Lung (tissue), 12 donors: Measurements from ENCODE around the gene SPTB. TPM values are rescaled to one million over a fixed set of nuclear protein-coding genes. Genes with fewer than 3 reads are reported as not detected.

Experiments
- ATAC-seq: fragments of 200-7000 bp; cut with Tn5 transposase; one replicate; pipeline ENCODE4 v1.9.1; 2020; ENCODE audit warnings: moderate number of reproducible peaks; ENCODE audit not compliant: insufficient read depth, low FRiP score
- DNase-seq, 3 donors: peaks; one replicate each; pipeline ENCODE4 v3.0.0-alpha.2; 2013 to 2017
- H3K27ac ChIP-seq, 2 donors: one replicate each; pipeline ENCODE4 v1.5.1; 2013; ENCODE audit warnings: mild to moderate bottlenecking in 2 of 2, moderate library complexity in 2 of 2, control low read depth in 1 of 2, inconsistent platforms in 1 of 2, low read depth in 1 of 2, low read length in 1 of 2
- H3K27me3 ChIP-seq, 3 donors: one replicate each; pipeline ENCODE4 v1.5.1; 2013; ENCODE audit warnings: low read length in 2 of 3; ENCODE audit not compliant: control insufficient read depth in 3 of 3, insufficient read depth in 3 of 3
- H3K36me3 ChIP-seq, 4 donors: one replicate each; pipeline ENCODE4 v1.5.1; 2013; ENCODE audit warnings: low read length in 4 of 4, mild to moderate bottlenecking in 1 of 4, moderate library complexity in 1 of 4; ENCODE audit not compliant: control insufficient read depth in 4 of 4, insufficient read depth in 4 of 4
- H3K4me1 ChIP-seq, 5 donors: one replicate each; pipeline ENCODE4 v1.5.1; 2013; ENCODE audit warnings: low read length in 5 of 5, mild to moderate bottlenecking in 2 of 5, moderate library complexity in 1 of 5; ENCODE audit not compliant: control insufficient read depth in 5 of 5, insufficient read depth in 5 of 5
- H3K4me3 ChIP-seq: one replicate; pipeline ENCODE4 v1.5.1; 2013; ENCODE audit warnings: mild to moderate bottlenecking, control low read depth, moderate library complexity
- H3K9ac ChIP-seq, 2 donors: one replicate each; pipeline ENCODE4 v1.5.1; 2013; ENCODE audit warnings: low read length in 2 of 2, control low read depth in 1 of 2; ENCODE audit not compliant: insufficient read depth in 1 of 2
- H3K9me3 ChIP-seq, 4 donors: one replicate each; pipeline ENCODE4 v1.5.1; 2013; ENCODE audit warnings: low read length in 3 of 4, mild to moderate bottlenecking in 1 of 4, moderate library complexity in 1 of 4; ENCODE audit not compliant: control insufficient read depth in 4 of 4, insufficient read depth in 3 of 4
- CTCF ChIP-seq: IDR thresholded peaks from 2 replicates; pipeline ENCODE4 v1.5.1; 2012; ENCODE audit warnings: mild to moderate bottlenecking; ENCODE audit errors: control extremely low read depth, extremely low read depth
- WGBS, 2 donors: extraction: QIAGEN DNeasy Blood & Tissue Kit; methylation state at CpG; one replicate each; pipeline ENCODE4 v1.1.7; 2013; 5-methylcytosine and 5-hydroxymethylcytosine counted together
- polyA plus RNA-seq, 2 donors: library from polyadenylated mRNA; stranded (reverse); fragments of 200-250 nt; gene quantifications; one replicate each; pipeline ENCODE4 v1.2.1, GENCODE V29; 2013
- total RNA-seq, 2 donors: library from RNA; depleted of rRNA in 1 of 2; stranded (reverse); fragments of >200 nt in 1 of 2; gene quantifications; one replicate each; pipeline ENCODE4 v1.2.1, GENCODE V29; 2014 to 2021
- donor health status: control.
- donor health status: control.
- donor health status: Bipolar disorder and iron deficiency.
- donor health status: healthy.
- donor health status: DM: yes; HTN: yes; CAD: no.

SPTB gene
- total and polyA plus RNA-seq, 4 donors, result 1.2 to 11.5 (median 2.1) TPM

- no peak overlapping the region for H3K9ac ChIP-seq
- no peaks in the 10 kb centered on the region for H3K36me3 ChIP-seq
- H3K27ac ChIP-seq, result no peak overlapping the region
- ATAC-seq (no peak), DNase-seq (no peak)
- H3K4me3 ChIP-seq, result no peak overlapping the region
- no peaks in the 10 kb centered on the region for H3K9me3 ChIP-seq
- TF ChIP-seq CTCF, result no peak
- H3K4me1 ChIP-seq, result peaks cover 0 to 12% (median 0%) of the 10 kb centered on the region in 5 donors
- WGBS, 2 donors, result 80 to 87% methylated on average over 5 of the region's 5 CpGs
- peaks cover 0 to 11% (median 10%) of the 10 kb centered on the region in 3 donors for H3K27me3 ChIP-seq
Observed at GRCh38 chr14:64850369-64851137, 29.2 kb downstream of the SPTB start.

GRCh38 chr14:64849940-64850339, 29.8 kb downstream of the SPTB start:
- Histone ChIP-seq H3K27ac (no peak overlapping the region), H3K9me3 (no peaks in the 10 kb centered on the region), H3K9ac (no peak overlapping the region), H3K36me3 (no peaks in the 10 kb centered on the region), H3K4me1 (peaks cover 0 to 17% (median 0%) of the 10 kb centered on the region in 5 donors), H3K27me3 (peaks cover 2 to 14% (median 14%) of the 10 kb centered on the region in 3 donors), H3K4me3 (no peak overlapping the region)
- DNase-seq, result no peak
- no peak for TF ChIP-seq CTCF
- no peak for ATAC-seq
- WGBS, 2 donors, result 89 to 91% methylated on average over 4 of the region's 4 CpGs

- Histone ChIP-seq H3K27me3 (peaks cover 2 to 28% (median 21%) of the 10 kb centered on the region in 3 donors), H3K9ac (no peak overlapping the region), H3K4me3 (no peak overlapping the region), H3K4me1 (peaks cover 0 to 24% (median 0%) of the 10 kb centered on the region in 5 donors), H3K27ac (no peak overlapping the region), H3K36me3 (no peaks in the 10 kb centered on the region), H3K9me3 (no peaks in the 10 kb centered on the region)
- WGBS, 2 donors, result 86 to 93% methylated on average over 3 of the region's 3 CpGs
- ATAC-seq (no peak), DNase-seq (no peak)
- TF ChIP-seq CTCF, result no peak
Observed at GRCh38 chr14:64848239-64848638, 31.5 kb downstream of the SPTB start.

GRCh38 chr14:64846319-64846718, 33.4 kb downstream of the SPTB start:
- Histone ChIP-seq H3K27ac (no peak overlapping the region), H3K4me1 (peaks cover 0 to 24% (median 0%) of the 10 kb centered on the region in 5 donors), H3K27me3 (peaks cover 2 to 28% (median 21%) of the 10 kb centered on the region in 3 donors), H3K36me3 (no peaks in the 10 kb centered on the region), H3K9ac (no peak overlapping the region), H3K4me3 (no peak overlapping the region), H3K9me3 (no peaks in the 10 kb centered on the region)
- no peak for DNase-seq
- WGBS, 2 donors, result 91 to 96% methylated on average over 4 of the region's 4 CpGs
- no peak for ATAC-seq
- TF ChIP-seq CTCF, result no peak
